ENCODE measurements around the gene ZFP91. TPM values are rescaled to one million over a fixed set of nuclear protein-coding genes. Genes with fewer than 3 reads are reported as not detected.

The ZFP91 gene
- total RNA-seq, 1 donor from 2014 or later, result 52.9 TPM

DNA sequence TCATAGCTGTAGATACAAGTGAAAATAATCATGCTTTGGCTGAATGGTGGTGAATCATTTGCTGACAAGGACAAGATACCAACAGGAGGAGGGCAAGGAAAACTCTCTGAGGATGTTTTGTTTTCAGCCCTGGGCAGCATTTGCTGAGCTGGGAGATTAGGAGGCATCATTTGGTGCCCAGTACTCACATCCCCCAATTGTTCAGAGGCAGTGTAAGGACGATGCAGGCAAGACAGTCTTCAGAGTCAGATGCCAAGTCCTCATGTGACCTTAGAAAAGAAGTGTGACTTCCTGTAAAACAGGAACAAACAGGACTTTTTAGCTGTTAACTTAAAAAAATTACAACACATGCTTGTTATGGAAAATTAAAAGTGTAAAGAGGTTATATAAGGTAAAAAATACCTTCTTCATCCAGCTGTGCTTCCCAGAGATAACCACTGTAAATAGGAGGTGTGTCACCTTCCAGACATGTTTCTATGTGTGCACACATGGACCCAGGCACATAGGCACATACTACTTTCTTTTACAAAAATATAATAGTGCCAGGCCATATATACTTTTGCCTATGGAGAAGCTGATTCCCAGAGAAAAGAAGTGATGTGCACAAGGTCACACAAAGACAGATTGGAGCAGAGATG lies 61.6 kb downstream of the ZFP91 start:
- H3K27ac Mint-ChIP-seq, result no peak overlapping the region
- DNase-seq, result no peak
- peaks cover 13% of the 10 kb centered on the region for H3K4me1 Mint-ChIP-seq
- no peak overlapping the region for H3K4me3 Mint-ChIP-seq
- peaks cover 3% of the 10 kb centered on the region for H3K9me3 Mint-ChIP-seq
- intact Hi-C loops (cut with micrococcal nuclease), result loop anchor here (10.0 kb wide), 1 partner anchor 1076 kb away; the partner anchor contains the start of gene UBE2L6
- TF ChIP-seq CTCF (IDR thresholded peaks at IDR 0.05), result no peak
- POLR2A ChIA-PET, result interaction anchor here (0.6 kb wide), 1 partner anchor 61 kb away, joined by 3 read pairs; no protein-coding TSS in a partner anchor
- no peaks in the 10 kb centered on the region for H3K36me3 Mint-ChIP-seq (ENCODE audit: low read depth)
- H3K27me3 Mint-ChIP-seq, result peaks cover 2% of the 10 kb centered on the region
- ATAC-seq (ENCODE audit: low read depth), result no peak
- CTCF ChIA-PET, result interaction anchor here (1.1 kb wide), 1 partner anchor 12 kb away, joined by 4 read pairs; no protein-coding TSS in a partner anchor

GRCh38 chr11:58641341-58641740 lies 62.5 kb downstream of the ZFP91 start:
- no peak for ATAC-seq (ENCODE audit: low read depth)
- TF ChIP-seq CTCF (IDR thresholded peaks at IDR 0.05), result no peak
- Mint-ChIP-seq H3K9me3 (peaks cover 3% of the 10 kb centered on the region), H3K4me3 (no peak overlapping the region), H3K4me1 (peaks cover 14% of the 10 kb centered on the region), H3K27ac (no peak overlapping the region), H3K27me3 (peaks cover 2% of the 10 kb centered on the region), H3K36me3 (ENCODE audit: low read depth) (no peaks in the 10 kb centered on the region)
- intact Hi-C loops (cut with micrococcal nuclease), result loop anchor here (10.0 kb wide), 1 partner anchor 1077 kb away; the partner anchor contains the start of gene UBE2L6
- ChIA-PET POLR2A (no interaction called here), CTCF (no interaction called here)
- DNase-seq, result no peak

- intact Hi-C loops (cut with micrococcal nuclease), result loop anchor here (10.0 kb wide), 1 partner anchor 1077 kb away; the partner anchor contains the start of gene UBE2L6
- POLR2A ChIA-PET, result no interaction called here
- Mint-ChIP-seq H3K4me1 (peaks cover 20% of the 10 kb centered on the region), H3K27me3 (peaks cover 2% of the 10 kb centered on the region), H3K4me3 (no peak overlapping the region), H3K9me3 (peaks cover 3% of the 10 kb centered on the region), H3K36me3 (ENCODE audit: low read depth) (no peaks in the 10 kb centered on the region), H3K27ac (no peak overlapping the region)
- no peak for TF ChIP-seq CTCF (IDR thresholded peaks at IDR 0.05)
- ATAC-seq (ENCODE audit: low read depth) (no peak), DNase-seq (no peak)
- CTCF ChIA-PET, result no interaction called here
Observed at GRCh38 chr11:58641803-58642581, 63.1 kb downstream of the ZFP91 start.

- H3K9me3 Mint-ChIP-seq, result peaks cover 3% of the 10 kb centered on the region
- H3K4me3 Mint-ChIP-seq, result no peak overlapping the region
- no peak for TF ChIP-seq CTCF (IDR thresholded peaks at IDR 0.05)
- H3K4me1 Mint-ChIP-seq, result peaks cover 21% of the 10 kb centered on the region
- no peaks in the 10 kb centered on the region for H3K36me3 Mint-ChIP-seq (ENCODE audit: low read depth)
- POLR2A ChIA-PET, result interaction anchor here (1.4 kb wide), 1 partner anchor 457 kb away, joined by 3 read pairs; no protein-coding TSS in a partner anchor
- no peak overlapping the region for H3K27ac Mint-ChIP-seq
- DNase-seq (no peak), ATAC-seq (ENCODE audit: low read depth) (no peak)
- intact Hi-C loops (cut with micrococcal nuclease), result loop anchor here (2.0 to 10.0 kb wide), 2 partner anchors 67 to 1081 kb away; partner anchors contain the start of genes UBE2L6 and ZFP91
- H3K27me3 Mint-ChIP-seq, result peaks cover 2% of the 10 kb centered on the region
- CTCF ChIA-PET, result interaction anchor here (0.9 to 2.2 kb wide), 7 partner anchors 9 to 512 kb away, joined by 3 to 11 read pairs (median 8); no protein-coding TSS in a partner anchor
Observed at GRCh38 chr11:58645854-58646253, 67.0 kb downstream of the ZFP91 start.
